Stimulated activated CD4-positive, alpha-beta T cell treated with anti-CD3 and anti-CD28 coated beads, Interleukin-15, amount 100 ng/mL, for 1 hour (primary cell): ENCODE results near the gene MYO18B.

Source experiments
- DNase-seq, 2 donors: peaks; one replicate each; pipeline ENCODE4 v3.0.0-alpha.2; 2020; ENCODE audit warnings: low read depth in 1 of 2, low spot score in 1 of 2

The MYO18B gene

GRCh38 chr22:26033586-26033985 is 291.6 kb downstream of the MYO18B start:
- no peak for DNase-seq

DNA sequence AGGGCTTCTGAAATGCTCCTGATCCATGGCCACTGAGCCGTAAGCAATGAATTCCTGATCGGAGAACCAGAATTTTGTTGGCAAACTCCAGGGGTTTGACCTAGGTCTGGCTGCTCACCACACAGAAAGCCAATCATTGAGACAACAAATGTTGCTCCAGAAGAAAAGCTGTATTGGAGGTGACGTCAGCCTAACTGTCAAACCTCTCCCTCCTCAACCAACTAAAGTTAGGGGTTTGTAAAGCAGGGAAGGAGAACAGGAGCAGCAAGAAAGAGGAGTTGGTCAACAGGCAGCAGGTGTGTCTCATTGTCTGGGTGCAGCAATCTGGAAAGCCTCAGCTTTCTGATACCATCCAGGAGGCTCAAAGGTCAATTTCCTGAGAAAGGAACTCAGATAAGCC is 293.5 kb downstream of the MYO18B start:
- DNase-seq: no peak

- no peak for DNase-seq
These were observed 296.4 kb downstream of the MYO18B start for GRCh38 chr22:26038365-26038764.

DNA sequence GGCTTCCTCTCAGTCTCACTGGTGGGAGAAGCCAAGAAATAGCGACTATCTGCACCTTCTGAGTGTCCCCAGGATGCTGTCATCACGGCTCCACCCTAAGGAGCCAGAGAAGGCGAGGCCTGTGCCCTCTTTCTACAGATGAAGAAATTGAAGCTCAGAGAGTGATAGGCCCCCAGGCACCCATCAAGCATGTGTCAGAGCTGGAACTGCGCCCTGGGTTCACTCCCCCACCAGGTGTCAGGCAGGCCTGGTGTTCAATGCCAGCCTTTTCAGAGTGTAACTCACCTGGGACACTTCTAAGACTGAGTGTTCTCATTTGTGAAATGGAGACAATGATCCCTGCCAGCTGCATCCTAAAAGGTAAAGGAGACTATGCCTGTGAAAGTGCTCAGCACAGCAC is 299.9 kb downstream of the MYO18B start:
- DNase-seq: no peak

- no peak for DNase-seq
These were observed 301.0 kb downstream of the MYO18B start for GRCh38 chr22:26043031-26043430.

- DNase-seq: no peak
These were observed 303.1 kb downstream of the MYO18B start for GRCh38 chr22:26045051-26045450.

DNA sequence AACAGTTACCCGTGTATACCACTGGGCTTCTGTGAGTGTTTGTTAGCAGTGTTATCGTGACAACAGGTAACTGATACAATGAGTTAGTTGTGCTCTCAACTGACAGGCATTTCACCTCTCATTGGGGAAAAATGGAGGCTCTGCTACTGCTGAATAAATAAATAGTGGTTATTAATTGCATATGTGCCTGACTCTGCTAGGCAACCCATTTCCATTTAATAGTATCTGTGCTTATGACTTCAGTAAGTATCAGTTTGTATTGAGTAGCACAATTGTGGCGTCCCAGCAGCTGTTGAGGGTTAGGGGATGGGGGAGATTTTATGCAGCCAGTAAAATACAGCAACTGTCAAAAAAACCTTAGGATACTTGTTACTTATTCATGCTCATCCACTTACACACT is 303.9 kb downstream of the MYO18B start:
- DNase-seq: no peak

- DNase-seq: no peak
These were observed 305.5 kb downstream of the MYO18B start for GRCh38 chr22:26047516-26047915.

DNA sequence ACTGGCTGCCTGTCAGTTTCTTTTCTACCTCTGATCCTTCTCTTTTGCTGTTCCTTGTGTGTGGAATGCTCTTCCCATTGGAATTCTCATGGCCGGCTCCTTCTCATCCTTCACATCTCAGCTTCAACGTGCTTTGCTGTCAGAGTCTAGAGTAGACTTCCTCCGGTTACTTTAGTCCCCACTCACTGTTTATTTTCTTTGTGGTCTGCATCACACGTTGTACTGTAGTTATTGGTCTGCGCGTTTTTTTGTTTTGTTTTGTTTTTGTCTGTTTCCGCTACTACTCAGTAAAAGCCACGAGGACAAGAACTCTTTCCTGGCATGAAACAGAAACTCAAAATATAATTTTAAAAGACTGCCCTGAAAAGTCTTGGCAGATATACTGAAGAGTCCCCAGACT is 305.9 kb downstream of the MYO18B start:
- DNase-seq: no peak

DNA sequence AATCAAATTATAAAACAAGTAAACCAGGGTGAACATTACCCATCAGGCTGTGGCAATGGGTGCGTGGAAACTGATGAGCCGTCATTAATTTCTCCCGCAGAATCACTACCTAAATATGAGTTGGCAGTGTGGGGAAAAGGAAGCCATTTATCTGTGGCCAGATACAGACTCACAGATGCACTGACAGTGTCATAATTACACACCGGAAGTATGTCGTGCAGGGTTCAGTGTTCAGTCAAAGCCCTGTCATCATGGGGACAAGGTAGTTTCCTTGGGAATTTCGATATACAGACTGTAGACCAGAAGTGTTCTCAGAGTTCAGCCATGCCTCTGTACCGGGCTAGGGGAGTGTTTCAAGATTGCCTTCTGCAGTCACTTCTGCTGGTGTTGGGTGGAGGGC is 308.1 kb downstream of the MYO18B start:
- DNase-seq: no peak

DNA sequence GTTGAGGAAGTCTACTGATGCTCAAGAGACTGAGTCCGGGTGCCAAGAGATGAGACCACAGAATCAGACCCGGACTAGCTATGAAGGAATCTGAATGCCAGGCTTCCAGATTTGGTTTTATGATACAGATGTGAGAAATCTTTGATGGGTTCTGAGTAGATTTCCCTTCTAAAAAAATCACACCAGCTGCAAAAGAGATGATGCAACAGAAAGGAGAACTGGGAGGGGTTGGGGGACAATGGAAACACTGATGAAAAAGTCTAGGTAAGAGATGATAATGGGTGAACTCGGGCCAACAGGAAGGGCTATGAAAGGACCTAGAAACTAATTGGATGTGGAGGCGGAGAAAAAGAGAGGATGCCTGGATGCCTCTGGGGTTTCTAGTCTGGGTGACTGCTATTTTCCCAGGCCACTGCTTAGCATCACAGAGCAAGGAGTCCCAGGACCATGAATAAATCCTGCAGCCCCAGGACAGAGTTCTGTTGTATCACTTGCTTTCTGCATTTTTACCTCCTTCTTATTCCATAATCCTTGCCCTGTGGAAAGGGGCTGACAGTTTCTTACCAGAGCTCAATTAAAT is 311.8 kb downstream of the MYO18B start:
- no peak for DNase-seq

- no peak for DNase-seq
These were observed 313.0 kb downstream of the MYO18B start for GRCh38 chr22:26054841-26055605.

- DNase-seq: no peak
These were observed 313.7 kb downstream of the MYO18B start for GRCh38 chr22:26055693-26056092.

DNA sequence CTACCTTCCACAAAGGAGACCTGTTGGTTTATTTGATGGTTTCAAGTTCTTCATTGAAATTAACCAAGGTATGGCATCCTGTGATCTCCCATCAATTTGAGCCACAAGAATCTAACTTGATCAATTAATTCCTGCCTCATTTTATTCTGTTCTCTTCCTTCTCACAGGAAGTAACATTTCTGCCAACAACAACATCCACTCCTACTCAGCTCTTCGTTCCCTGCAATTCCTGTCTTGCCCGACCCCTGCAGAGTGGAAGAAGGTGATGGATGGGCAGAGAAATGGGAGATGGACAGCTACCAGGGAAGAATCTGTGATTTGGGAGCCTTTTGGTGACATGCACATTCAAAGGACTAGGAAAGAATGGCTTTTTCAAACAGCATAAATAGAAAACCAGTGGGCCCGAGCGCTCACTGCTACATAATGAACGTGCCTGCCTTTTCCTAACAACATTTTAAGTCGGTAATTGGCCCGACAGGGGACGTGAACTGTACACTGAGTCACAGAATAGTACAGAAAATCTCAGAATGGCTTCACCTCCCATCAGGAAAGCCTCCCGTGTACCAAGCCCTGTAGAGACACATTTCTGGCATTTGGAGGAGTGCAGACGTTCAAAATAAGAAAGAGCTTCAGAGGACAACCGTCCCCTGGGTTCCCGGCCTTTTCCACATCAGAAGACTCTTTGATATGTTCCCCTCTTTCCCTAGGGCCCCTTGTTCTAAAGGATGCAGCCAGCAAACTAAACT is 314.6 kb downstream of the MYO18B start:
- DNase-seq: no peak

- no peak for DNase-seq
These were observed 315.7 kb downstream of the MYO18B start for GRCh38 chr22:26057731-26058130.

DNA sequence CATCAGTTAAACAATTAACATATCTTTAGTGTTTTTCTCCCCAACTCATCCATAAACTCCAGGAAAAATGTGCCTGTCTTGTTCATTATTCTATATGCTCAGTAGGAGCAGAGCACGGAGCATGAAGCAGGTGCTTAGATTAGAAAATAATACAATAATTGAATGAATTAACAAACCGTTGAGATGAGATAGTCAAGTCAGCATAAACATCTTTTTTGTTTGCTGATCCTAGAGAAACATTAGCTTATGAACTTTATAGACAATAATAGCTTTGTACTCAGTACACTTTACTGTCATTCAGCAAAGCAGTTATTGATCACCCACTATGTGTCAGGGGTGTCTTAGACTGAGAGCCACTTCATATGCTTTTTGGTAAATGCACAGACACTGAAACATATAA is 322.1 kb downstream of the MYO18B start:
- no peak for DNase-seq

DNA sequence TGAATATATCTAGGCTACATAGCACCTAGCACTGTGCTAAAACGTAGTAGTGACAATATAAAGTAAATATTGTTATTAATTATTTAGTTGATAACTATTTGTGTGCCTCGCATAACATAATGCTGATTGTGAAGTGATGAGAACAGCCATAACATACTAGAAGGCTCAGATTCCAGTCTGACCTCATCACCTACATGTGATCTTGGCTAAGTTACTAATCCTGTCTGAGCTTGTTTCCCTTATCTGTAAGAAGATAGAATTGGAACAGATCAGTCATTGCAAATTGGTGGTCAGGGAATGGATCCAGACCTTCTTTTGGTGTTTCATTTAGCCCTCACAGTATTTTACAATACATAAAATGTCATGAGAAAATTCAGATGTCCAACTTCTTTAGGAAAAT is 323.9 kb downstream of the MYO18B start:
- DNase-seq: no peak

- DNase-seq: no peak
These were observed 324.5 kb downstream of the MYO18B start for GRCh38 chr22:26066534-26066933.

DNA sequence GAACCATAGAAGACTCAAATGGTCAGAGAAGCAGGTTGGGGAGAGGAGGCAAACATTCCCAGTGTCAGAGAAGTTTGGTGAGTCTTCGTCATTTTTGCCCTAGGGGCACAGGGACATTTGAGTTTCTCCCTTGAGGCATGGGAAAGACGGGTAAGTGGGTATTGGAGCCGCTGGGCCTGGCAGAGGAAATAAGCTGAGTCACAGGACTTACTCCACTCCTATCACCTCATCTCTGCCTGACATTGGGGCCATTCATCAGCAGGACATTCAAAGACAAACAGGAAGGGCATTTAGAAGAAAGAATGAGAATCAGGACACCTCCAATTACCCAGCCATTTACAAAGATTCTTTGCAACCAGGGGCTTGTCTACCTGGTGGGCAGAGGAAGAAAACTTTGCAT is 326.6 kb downstream of the MYO18B start:
- no peak for DNase-seq

GRCh38 chr22:26072621-26073020 is 330.6 kb downstream of the MYO18B start:
- no peak for DNase-seq

- no peak for DNase-seq
These were observed 333.3 kb downstream of the MYO18B start for GRCh38 chr22:26075251-26075650.

DNA sequence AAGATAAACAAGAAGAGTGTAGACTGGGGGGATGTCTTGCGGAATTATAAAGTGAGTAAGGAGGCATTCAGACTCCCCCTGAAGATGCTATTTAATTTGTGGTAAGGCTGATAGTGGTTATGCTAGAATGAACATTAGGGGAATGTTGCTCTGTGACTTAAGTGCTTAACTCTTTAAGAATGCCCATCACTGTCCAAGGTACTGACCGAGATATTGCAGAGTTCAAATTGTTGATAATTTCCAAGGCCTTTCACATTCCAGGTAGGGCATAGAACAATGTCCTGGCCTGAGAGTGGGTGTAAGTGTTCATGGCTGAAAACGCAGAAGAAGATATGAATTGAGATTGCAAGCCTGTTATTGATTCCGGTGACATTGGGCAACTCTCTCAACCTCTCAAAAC is 337.0 kb downstream of the MYO18B start:
- no peak for DNase-seq
